D721Med (cell line): ENCODE data around the gene EXOC8.

ENCODE experiments used
- DNase-seq: peaks from one replicate; pipeline ENCODE4 v3.0.0; 2011; ENCODE audit warnings: low spot score; ENCODE audit not compliant: insufficient read length
- FAIRE-seq: peaks from 2 replicates; lab custom pipeline; 2011; peaks lifted over from hg19 to GRCh38; lab: Jason Lieb, UNC
- TF ChIP-seq, protein P1 (sequence below): IDR thresholded peaks from 2 replicates; pipeline ENCODE4 v1.5.1; 2012; ENCODE audit warnings: mild to moderate bottlenecking, control low read depth; ENCODE audit not compliant: insufficient read depth; ENCODE audit errors: missing control alignments

The EXOC8 gene

DNA sequence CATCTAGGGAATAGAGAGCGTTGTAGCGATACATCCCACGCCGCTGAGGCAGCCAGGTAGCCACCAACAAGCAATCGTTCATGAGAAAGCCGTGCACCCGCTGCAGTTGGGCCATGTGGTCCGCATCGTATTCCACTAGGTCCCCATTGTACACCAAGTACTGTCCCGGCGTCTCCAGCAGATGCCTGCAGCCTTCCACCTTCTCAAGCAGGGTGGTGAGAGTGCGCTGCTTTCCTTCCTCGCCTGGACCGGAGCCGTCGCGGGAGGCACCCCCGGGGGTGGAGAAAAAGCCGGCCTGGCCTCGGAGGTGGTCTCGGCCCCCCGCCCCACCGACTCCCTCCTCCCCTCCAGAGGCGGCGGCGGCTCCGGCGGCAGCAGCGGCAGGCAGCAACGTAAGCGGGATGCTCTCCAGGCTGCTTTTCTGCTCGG is 595 bp downstream of the EXOC8 start:
- no peak for FAIRE-seq
- DNase-seq, result no peak
- TF ChIP-seq, protein P1, sequence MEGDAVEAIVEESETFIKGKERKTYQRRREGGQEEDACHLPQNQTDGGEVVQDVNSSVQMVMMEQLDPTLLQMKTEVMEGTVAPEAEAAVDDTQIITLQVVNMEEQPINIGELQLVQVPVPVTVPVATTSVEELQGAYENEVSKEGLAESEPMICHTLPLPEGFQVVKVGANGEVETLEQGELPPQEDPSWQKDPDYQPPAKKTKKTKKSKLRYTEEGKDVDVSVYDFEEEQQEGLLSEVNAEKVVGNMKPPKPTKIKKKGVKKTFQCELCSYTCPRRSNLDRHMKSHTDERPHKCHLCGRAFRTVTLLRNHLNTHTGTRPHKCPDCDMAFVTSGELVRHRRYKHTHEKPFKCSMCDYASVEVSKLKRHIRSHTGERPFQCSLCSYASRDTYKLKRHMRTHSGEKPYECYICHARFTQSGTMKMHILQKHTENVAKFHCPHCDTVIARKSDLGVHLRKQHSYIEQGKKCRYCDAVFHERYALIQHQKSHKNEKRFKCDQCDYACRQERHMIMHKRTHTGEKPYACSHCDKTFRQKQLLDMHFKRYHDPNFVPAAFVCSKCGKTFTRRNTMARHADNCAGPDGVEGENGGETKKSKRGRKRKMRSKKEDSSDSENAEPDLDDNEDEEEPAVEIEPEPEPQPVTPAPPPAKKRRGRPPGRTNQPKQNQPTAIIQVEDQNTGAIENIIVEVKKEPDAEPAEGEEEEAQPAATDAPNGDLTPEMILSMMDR, result no peak

DNA sequence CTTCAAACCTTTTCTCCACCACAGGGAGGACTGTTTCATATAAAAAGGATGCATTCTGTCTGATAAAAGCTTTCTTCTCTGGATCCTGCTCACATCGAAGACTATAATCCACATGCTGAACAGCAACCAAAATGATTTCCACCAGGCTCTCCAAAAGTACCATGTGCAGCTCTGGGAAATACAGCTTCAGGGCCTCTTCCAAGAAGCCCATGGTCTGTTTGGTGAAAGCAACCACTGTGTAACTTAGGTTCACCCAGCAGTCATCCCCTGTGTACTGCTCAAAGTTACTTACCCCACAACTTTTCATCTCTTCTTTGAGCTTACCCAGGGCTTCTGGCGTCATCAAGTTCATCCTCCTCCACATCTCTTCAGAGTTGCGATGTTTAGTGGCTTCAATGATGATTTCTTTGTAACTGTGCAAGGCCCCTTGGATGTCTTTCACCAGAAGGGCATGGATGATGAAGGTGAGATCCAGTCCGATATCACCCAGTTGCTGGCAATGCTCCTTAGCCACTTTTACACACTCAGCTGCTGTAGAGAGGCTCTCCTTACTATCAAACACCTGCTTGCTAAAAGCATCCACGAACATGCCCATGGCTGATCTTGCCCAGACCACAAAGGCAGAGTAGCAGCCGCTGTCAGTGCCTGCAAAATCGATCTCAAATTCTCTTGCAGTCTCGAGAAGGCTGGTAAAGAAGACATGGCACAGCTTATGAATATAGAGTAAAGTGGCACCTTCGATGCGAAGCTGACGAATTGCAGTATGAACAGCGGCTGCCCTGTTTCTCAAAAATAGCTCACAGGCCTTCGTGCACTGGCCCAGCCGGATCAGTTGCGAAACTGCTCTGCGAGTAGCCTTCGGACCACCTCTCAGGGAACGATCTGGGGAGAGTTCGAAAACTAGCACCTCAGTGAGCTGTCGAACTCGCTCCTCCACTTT is 1.7 kb downstream of the EXOC8 start:
- no peak for FAIRE-seq
- TF ChIP-seq, protein P1, result no peak
- no peak for DNase-seq

DNA sequence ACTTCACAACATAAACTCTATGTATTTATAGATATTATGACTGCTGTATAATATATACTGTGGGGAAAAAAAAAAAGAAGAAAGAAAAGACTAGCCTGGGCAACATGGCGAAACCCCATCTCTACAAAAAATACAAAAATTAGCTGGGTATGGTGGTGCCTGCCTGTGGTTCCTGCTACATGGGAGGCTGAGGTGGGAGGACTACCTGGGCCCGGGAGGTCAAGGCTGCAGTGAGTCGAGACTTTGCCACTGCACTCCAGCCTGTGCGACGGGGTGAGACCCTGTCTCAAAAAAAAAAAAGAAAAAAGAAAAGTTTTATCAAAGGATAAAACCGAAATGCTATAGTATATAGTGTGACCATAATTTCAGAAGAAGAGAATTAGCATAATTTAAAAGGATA is 2.7 kb downstream of the EXOC8 start:
- TF ChIP-seq, protein P1, result no peak

DNA sequence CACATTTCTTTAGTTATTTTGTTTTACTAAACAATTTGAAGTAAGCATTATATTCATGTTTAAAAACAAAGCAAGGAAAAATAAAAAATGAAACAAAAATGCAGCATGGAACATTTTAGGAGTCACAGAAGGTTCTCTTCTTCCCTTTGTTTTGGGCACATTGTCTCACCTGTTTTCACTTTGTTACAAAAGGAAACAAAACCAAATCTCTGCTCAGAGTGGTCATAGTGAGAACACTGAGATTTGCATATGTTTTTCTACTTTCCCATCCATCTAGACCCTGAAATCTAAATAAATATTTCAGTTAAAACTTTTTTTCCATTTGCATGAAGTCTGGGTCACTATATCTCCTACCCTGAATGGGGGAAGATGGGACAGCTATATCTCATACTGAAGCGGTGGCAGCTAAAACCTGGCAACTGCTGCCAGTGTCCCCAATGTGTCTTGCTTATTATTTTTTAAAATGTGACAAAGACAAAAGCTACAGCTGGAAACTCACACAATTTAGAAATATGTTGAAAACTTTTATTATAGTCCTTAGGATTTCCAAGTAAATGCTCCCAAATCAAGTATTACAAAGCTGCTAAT is 3.5 kb downstream of the EXOC8 start:
- DNase-seq (no peak), FAIRE-seq (peak; percentile 25)
- TF ChIP-seq, protein P1, result no peak

More for the DNA sequence above, 2.7 kb downstream of the EXOC8 start:
- FAIRE-seq, result no peak
- DNase-seq, result no peak

DNA sequence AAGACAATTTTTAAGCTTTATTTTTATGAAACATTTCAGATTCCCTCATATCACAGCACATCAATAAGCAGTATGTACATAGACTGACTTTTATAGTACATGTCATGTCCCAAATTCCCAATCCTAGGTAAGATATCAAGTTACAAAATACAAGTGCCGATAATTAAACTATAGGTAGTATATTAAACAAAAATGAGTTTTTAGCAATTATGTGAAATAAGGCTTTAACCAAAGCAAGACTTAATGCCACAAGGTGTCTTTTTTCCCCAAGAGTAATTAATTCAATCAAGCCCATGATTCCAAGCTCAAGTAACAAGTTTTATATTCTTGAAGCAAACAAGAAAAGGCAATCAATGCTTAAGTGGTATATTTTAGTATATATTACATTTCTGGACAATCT is 4.9 kb downstream of the EXOC8 start:
- TF ChIP-seq, protein P1, result no peak
- DNase-seq (no peak), FAIRE-seq (peak; percentile 63)

DNA sequence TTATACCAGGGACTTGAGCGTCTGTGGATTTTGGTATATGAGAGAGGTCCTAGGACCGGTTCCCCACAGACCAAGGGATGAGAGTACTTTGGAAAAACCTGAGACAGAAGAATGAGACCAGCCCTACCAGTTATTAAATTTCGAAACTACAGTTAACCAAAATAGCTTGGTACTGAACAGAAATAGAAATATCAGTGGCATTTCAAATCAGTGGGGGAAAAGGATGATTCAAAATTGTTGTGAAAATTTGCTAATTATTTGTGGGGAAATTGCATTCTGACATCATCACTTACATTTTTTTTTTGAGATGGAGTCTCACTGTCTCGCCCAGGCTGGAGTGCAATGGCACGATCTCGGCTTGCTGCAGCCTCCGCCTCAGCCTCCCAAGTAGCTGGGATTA is 8.2 kb downstream of the EXOC8 start:
- no peak for DNase-seq
- TF ChIP-seq, protein P1, result no peak
- FAIRE-seq, result no peak
